Panc1 (cell line): ENCODE data around the gene PLCB1. TPM values are rescaled to one million over a fixed set of nuclear protein-coding genes. Genes with fewer than 3 reads are reported as not detected.

Experiments
- ATAC-seq: fragments of 200-7000 bp; cut with Tn5 transposase; 2 replicates; pipeline ENCODE4 v1.9.1; 2020; ENCODE audit warnings: mild to moderate bottlenecking, moderate library complexity
- BruUV-seq: library from RNA; stranded (reverse); fragments of 400-500 nt; replicated peaks from 2 replicates; lab custom pipeline; 2021; lab: Mats Ljungman, UMichigan
- CTCF ChIA-PET: fragments of 300-600 bp; sonication (Branson Sonifier 250); formaldehyde crosslinking; loops from one replicate; lab custom pipeline; 2022; ENCODE audit warnings: antibody characterized with exemption; lab: Charles Lee
- POLR2A ChIA-PET: fragments of 300-600 bp; sonication (Branson Sonifier 250); formaldehyde crosslinking; loops from one replicate; lab custom pipeline; 2022; ENCODE audit warnings: antibody characterized with exemption; lab: Charles Lee
- DNase-seq: peaks from one replicate; pipeline ENCODE4 v3.0.0-alpha.2; 2010; ENCODE audit warnings: low read depth, low spot score
- H3K27ac ChIP-seq: 2 replicates; pipeline ENCODE4 v1.5.1; 2011; ENCODE audit warnings: mild to moderate bottlenecking, low read length, inconsistent platforms
- H3K27me3 ChIP-seq: fragments of 200-500 bp; sonication (Bioruptor generic); 2 replicates; pipeline ENCODE4 v1.6.0; 2014; ENCODE audit warnings: low read length, inconsistent platforms; ENCODE audit not compliant: control insufficient read depth, insufficient read depth
- H3K36me3 ChIP-seq: fragments of 200-500 bp; sonication (Bioruptor generic); 2 replicates; pipeline ENCODE4 v1.5.1; 2014; ENCODE audit warnings: inconsistent platforms, mild to moderate bottlenecking, low read length, moderate library complexity; ENCODE audit not compliant: control insufficient read depth, insufficient read depth
- H3K4me1 ChIP-seq: 2 replicates; pipeline ENCODE4 v1.5.1; 2011; ENCODE audit warnings: inconsistent platforms, mild to moderate bottlenecking, low read length, moderate library complexity; ENCODE audit not compliant: control insufficient read depth, insufficient read depth
- H3K4me3 ChIP-seq, 2 experiments: 2 replicates each; pipeline ENCODE4 v1.5.1; 2011 to 2012; ENCODE audit warnings: low read depth in 2 of 2, low read length in 2 of 2, mild to moderate bottlenecking in 2 of 2, inconsistent platforms in 1 of 2, moderate library complexity in 1 of 2
- H3K9me3 ChIP-seq: fragments of 200-500 bp; sonication (Bioruptor generic); 2 replicates; pipeline ENCODE4 v1.5.1; 2014; ENCODE audit warnings: low read depth, mild to moderate bottlenecking, inconsistent platforms, low read length, moderate library complexity; ENCODE audit not compliant: control insufficient read depth, insufficient read depth
- POLR2AphosphoS5 ChIP-seq: IDR thresholded peaks from 2 replicates; pipeline ENCODE4 v1.6.1; 2012; ENCODE audit warnings: mild to moderate bottlenecking, low read depth, low read length, moderate library complexity
- SIN3A ChIP-seq: IDR thresholded peaks from 2 replicates; pipeline ENCODE4 v1.6.1; 2012; ENCODE audit warnings: low read depth, mild to moderate bottlenecking, low read length, moderate library complexity, borderline replicate concordance; ENCODE audit not compliant: insufficient read depth
- TCF7L2 ChIP-seq: IDR thresholded peaks from 2 replicates; pipeline ENCODE4 v1.6.1; 2011; ENCODE audit warnings: mild to moderate bottlenecking, low read depth, low read length, inconsistent platforms
- in situ Hi-C: cut with HindIII; loops from 2 replicates; pipeline ENCODE4 v1.10.0; 2016; ENCODE audit warnings: low sequenced_read_pairs, low pct_unique_long_range_greater_than_20kb
- intact Hi-C: fragments of 100-400 bp; cut with micrococcal nuclease; formaldehyde crosslinking; loops from one replicate; pipeline ENCODE4 v1.10.0; 2022; ENCODE audit not compliant: unreplicated experiment
- total RNA-seq: library from RNA; stranded (reverse); gene quantifications from one replicate; pipeline ENCODE4 v1.2.1, GENCODE V29; 2021; ENCODE audit not compliant: unreplicated experiment
- TF ChIP-seq, protein P1 (sequence below), 2 experiments: IDR thresholded peaks; 2 replicates each; pipeline ENCODE4 v1.6.1; 2011 to 2012; ENCODE audit warnings: low read depth in 2 of 2, control low read depth in 1 of 2, low read length in 1 of 2, mild to moderate bottlenecking in 1 of 2, moderate library complexity in 1 of 2; ENCODE audit not compliant: insufficient read depth in 1 of 2
- TF ChIP-seq, protein P2 (sequence below): fragments of 450-650 bp; IDR thresholded peaks from 2 replicates; pipeline ENCODE4 v1.5.1; 2017; ENCODE audit warnings: mild to moderate bottlenecking

The PLCB1 gene
- total RNA-seq, 1 experiment from 2014 or later = 0.59 TPM

- no peaks in the 10 kb centered on the region for H3K4me1 ChIP-seq
- no TSS peak for BruUV-seq
- H3K27ac ChIP-seq = no peak overlapping the region
- H3K27me3 ChIP-seq = no peaks in the 10 kb centered on the region
- intact Hi-C loops (no loop called here), in situ Hi-C loops (no loop called here)
- no peaks in the 10 kb centered on the region for H3K9me3 ChIP-seq
- ChIA-PET POLR2A (no interaction called here), CTCF (no interaction called here)
- ATAC-seq (no peak), DNase-seq (no peak)
- no peak overlapping the region for H3K4me3 ChIP-seq
- no peaks in the 10 kb centered on the region for H3K36me3 ChIP-seq
- TF ChIP-seq, protein P1, sequence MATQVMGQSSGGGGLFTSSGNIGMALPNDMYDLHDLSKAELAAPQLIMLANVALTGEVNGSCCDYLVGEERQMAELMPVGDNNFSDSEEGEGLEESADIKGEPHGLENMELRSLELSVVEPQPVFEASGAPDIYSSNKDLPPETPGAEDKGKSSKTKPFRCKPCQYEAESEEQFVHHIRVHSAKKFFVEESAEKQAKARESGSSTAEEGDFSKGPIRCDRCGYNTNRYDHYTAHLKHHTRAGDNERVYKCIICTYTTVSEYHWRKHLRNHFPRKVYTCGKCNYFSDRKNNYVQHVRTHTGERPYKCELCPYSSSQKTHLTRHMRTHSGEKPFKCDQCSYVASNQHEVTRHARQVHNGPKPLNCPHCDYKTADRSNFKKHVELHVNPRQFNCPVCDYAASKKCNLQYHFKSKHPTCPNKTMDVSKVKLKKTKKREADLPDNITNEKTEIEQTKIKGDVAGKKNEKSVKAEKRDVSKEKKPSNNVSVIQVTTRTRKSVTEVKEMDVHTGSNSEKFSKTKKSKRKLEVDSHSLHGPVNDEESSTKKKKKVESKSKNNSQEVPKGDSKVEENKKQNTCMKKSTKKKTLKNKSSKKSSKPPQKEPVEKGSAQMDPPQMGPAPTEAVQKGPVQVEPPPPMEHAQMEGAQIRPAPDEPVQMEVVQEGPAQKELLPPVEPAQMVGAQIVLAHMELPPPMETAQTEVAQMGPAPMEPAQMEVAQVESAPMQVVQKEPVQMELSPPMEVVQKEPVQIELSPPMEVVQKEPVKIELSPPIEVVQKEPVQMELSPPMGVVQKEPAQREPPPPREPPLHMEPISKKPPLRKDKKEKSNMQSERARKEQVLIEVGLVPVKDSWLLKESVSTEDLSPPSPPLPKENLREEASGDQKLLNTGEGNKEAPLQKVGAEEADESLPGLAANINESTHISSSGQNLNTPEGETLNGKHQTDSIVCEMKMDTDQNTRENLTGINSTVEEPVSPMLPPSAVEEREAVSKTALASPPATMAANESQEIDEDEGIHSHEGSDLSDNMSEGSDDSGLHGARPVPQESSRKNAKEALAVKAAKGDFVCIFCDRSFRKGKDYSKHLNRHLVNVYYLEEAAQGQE (IDR thresholded peaks at IDR 0.05; ENCODE audit: insufficient read depth in 1 of 2, low read depth in 2 of 2, low read length in 1 of 2) = no peak
- TF ChIP-seq SIN3A = no peak
- TF ChIP-seq TCF7L2 = no peak
- TF ChIP-seq, protein P2, sequence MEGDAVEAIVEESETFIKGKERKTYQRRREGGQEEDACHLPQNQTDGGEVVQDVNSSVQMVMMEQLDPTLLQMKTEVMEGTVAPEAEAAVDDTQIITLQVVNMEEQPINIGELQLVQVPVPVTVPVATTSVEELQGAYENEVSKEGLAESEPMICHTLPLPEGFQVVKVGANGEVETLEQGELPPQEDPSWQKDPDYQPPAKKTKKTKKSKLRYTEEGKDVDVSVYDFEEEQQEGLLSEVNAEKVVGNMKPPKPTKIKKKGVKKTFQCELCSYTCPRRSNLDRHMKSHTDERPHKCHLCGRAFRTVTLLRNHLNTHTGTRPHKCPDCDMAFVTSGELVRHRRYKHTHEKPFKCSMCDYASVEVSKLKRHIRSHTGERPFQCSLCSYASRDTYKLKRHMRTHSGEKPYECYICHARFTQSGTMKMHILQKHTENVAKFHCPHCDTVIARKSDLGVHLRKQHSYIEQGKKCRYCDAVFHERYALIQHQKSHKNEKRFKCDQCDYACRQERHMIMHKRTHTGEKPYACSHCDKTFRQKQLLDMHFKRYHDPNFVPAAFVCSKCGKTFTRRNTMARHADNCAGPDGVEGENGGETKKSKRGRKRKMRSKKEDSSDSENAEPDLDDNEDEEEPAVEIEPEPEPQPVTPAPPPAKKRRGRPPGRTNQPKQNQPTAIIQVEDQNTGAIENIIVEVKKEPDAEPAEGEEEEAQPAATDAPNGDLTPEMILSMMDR = no peak
- TF ChIP-seq POLR2AphosphoS5 = no peak
These were observed 802.3 kb downstream of the PLCB1 start for GRCh38 chr20:8934362-8934761.

Other genes with a start within 250 kb of the PLCB1 start
- gene HAO1, start 191.8 kb upstream of the PLCB1 start, total RNA-seq = 0.13 TPM
- gene TMX4, start 112.5 kb upstream of the PLCB1 start, total RNA-seq = 34.6 TPM